Gastroesophageal sphincter (tissue), 3 donors: ENCODE data around the gene BTBD3.

Experiments
- EP300 ChIP-seq: sonication (generic); formaldehyde crosslinking; IDR thresholded peaks from one replicate; pipeline ENCODE4 v1.6.1; 2017; ENCODE audit warnings: antibody characterized with exemption, mild to moderate bottlenecking
- POLR2A ChIP-seq, 2 donors: fragments of 450-650 bp; IDR thresholded peaks; one replicate each; pipeline ENCODE4 v1.6.1; 2017; ENCODE audit warnings: antibody characterized with exemption in 2 of 2, mild to moderate bottlenecking in 2 of 2, moderate library complexity in 1 of 2
- POLR2AphosphoS5 ChIP-seq: sonication (generic); formaldehyde crosslinking; IDR thresholded peaks from one replicate; pipeline ENCODE4 v1.6.1; 2017; ENCODE audit warnings: antibody characterized with exemption
- TF ChIP-seq, protein P1 (sequence below), 4 experiments: fragments of 200-600 bp in 2 of 4; fragments of 450-650 bp in 2 of 4; sonication (generic) in 1 of 4; IDR thresholded peaks; one replicate each; pipeline ENCODE4 v1.5.1; 2017 to 2019; ENCODE audit warnings: antibody characterized with exemption in 4 of 4, mild to moderate bottlenecking in 2 of 4, moderate library complexity in 2 of 4

DNA sequence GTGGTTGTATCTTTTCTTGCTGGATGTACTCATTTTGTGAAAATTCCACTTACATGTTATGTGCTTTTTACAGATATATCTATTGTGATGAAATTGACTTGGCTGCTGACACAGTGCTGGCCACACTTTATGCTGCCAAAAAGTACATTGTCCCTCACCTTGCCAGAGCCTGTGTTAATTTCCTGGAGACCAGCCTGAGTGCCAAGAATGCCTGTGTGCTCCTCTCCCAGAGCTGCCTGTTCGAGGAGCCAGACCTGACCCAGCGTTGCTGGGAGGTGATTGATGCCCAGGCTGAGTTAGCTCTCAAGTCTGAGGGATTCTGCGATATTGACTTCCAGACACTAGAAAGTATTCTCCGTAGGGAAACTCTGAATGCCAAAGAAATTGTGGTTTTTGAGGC, 4.9 kb downstream of the BTBD3 start:
- TF ChIP-seq, protein P1, sequence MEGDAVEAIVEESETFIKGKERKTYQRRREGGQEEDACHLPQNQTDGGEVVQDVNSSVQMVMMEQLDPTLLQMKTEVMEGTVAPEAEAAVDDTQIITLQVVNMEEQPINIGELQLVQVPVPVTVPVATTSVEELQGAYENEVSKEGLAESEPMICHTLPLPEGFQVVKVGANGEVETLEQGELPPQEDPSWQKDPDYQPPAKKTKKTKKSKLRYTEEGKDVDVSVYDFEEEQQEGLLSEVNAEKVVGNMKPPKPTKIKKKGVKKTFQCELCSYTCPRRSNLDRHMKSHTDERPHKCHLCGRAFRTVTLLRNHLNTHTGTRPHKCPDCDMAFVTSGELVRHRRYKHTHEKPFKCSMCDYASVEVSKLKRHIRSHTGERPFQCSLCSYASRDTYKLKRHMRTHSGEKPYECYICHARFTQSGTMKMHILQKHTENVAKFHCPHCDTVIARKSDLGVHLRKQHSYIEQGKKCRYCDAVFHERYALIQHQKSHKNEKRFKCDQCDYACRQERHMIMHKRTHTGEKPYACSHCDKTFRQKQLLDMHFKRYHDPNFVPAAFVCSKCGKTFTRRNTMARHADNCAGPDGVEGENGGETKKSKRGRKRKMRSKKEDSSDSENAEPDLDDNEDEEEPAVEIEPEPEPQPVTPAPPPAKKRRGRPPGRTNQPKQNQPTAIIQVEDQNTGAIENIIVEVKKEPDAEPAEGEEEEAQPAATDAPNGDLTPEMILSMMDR (IDR thresholded peaks at IDR 0.05) = no peak
- TF ChIP-seq POLR2A (IDR thresholded peaks at IDR 0.05) (no peak), POLR2AphosphoS5 (no peak), EP300 (no peak)
